IMR-90 (cell line): ENCODE measurements around the gene C4B.

ENCODE experiments used
- BHLHE40 ChIP-seq: fragments of 150-350 bp; IDR thresholded peaks from 2 replicates; pipeline ENCODE4 v1.6.1; 2016; ENCODE audit warnings: mild to moderate bottlenecking, low read depth, low read length
- CHD1 ChIP-seq: IDR thresholded peaks from 2 replicates; pipeline ENCODE4 v1.6.1; 2012; ENCODE audit warnings: low read depth, low read length, improper control_type of control experiment
- CTCF ChIP-seq: conservative IDR thresholded peaks from 2 replicates; pipeline ENCODE4 v1.5.1; 2012; ENCODE audit warnings: mild to moderate bottlenecking, low read depth, low read length, improper control_type of control experiment
- FOS ChIP-seq: fragments of 150-350 bp; IDR thresholded peaks from 2 replicates; pipeline ENCODE4 v1.6.1; 2016; ENCODE audit warnings: low read depth, low read length
- POLR2A ChIP-seq: IDR thresholded peaks from 2 replicates; pipeline ENCODE4 v1.6.1; 2012; ENCODE audit warnings: mild to moderate bottlenecking, low read depth, low read length
- RAD21 ChIP-seq: IDR thresholded peaks from 2 replicates; pipeline ENCODE4 v1.6.1; 2012; ENCODE audit warnings: low read length, improper control_type of control experiment
- USF2 ChIP-seq: fragments of 150-350 bp; IDR thresholded peaks from 2 replicates; pipeline ENCODE4 v1.6.1; 2017; ENCODE audit warnings: mild to moderate bottlenecking, antibody characterized with exemption, low read length, low read depth

GRCh38 chr6:32058511-32058963 is 43.9 kb downstream of the C4B start:
- TF ChIP-seq CTCF (no peak), POLR2A (no peak), RAD21 (no peak), CHD1 (no peak), BHLHE40 (no peak), USF2 (no peak), FOS (no peak)
